ACC112 (cell line): Measurements from ENCODE around the gene ATG7.

Experiments
- H2AFZ ChIP-seq: fragments of 200-600 bp; sonication (generic); one replicate; pipeline ENCODE4 v1.6.0; 2017; ENCODE audit warnings: antibody characterized with exemption, low read length; ENCODE audit not compliant: unreplicated experiment
- H3K27ac ChIP-seq: fragments of 200-600 bp; sonication (generic); 2 replicates; pipeline ENCODE4 v1.5.1; 2014; ENCODE audit warnings: low read depth, mild to moderate bottlenecking, antibody characterized with exemption, low read length, moderate library complexity
- H3K27me3 ChIP-seq: fragments of 200-600 bp; sonication (generic); 2 replicates; pipeline ENCODE4 v1.6.1; 2014; ENCODE audit warnings: mild to moderate bottlenecking, antibody characterized with exemption, low read length, moderate library complexity, mixed read lengths; ENCODE audit not compliant: insufficient read depth
- H3K36me3 ChIP-seq: fragments of 200-600 bp; sonication (generic); 2 replicates; pipeline ENCODE4 v1.6.1; 2016; ENCODE audit warnings: mild to moderate bottlenecking, antibody characterized with exemption, low read length, moderate library complexity, mixed read lengths; ENCODE audit not compliant: insufficient read depth
- H3K4me1 ChIP-seq: fragments of 200-600 bp; sonication (generic); one replicate; pipeline ENCODE4 v1.6.1; 2016; ENCODE audit warnings: low read length, mixed read lengths; ENCODE audit not compliant: insufficient read depth, unreplicated experiment, control insufficient read depth
- H3K4me3 ChIP-seq: fragments of 200-600 bp; sonication (generic); 2 replicates; pipeline ENCODE4 v1.5.1; 2014; ENCODE audit warnings: mild to moderate bottlenecking, low read depth, low read length
- H3K79me2 ChIP-seq: fragments of 200-600 bp; sonication (generic); one replicate; pipeline ENCODE4 v1.6.0; 2016; ENCODE audit warnings: low read length; ENCODE audit not compliant: control insufficient read depth, unreplicated experiment, insufficient read depth

ATG7 gene

GRCh38 chr3:11238060-11238459 lies 34.1 kb upstream of the ATG7 start:
- H3K27ac ChIP-seq: peak overlapping the region; percentile 98
- H3K79me2 ChIP-seq: peaks cover 35% of the 10 kb centered on the region
- H3K4me1 ChIP-seq: peaks cover 33% of the 10 kb centered on the region
- no peak overlapping the region for H2AFZ ChIP-seq
- H3K36me3 ChIP-seq: peaks cover 14% of the 10 kb centered on the region
- peak overlapping the region; percentile 65 for H3K4me3 ChIP-seq
- no peaks in the 10 kb centered on the region for H3K27me3 ChIP-seq

- no peak overlapping the region for H2AFZ ChIP-seq
- no peaks in the 10 kb centered on the region for H3K27me3 ChIP-seq
- H3K36me3 ChIP-seq: peaks cover 19% of the 10 kb centered on the region
- peaks cover 35% of the 10 kb centered on the region for H3K79me2 ChIP-seq
- peaks cover 38% of the 10 kb centered on the region for H3K4me1 ChIP-seq
- peak overlapping the region; percentile 65 for H3K4me3 ChIP-seq
- peak overlapping the region; percentile 98 for H3K27ac ChIP-seq
Observed at GRCh38 chr3:11238880-11239279, 33.3 kb upstream of the ATG7 start.

- H3K27me3 ChIP-seq: no peaks in the 10 kb centered on the region
- H2AFZ ChIP-seq: no peak overlapping the region
- H3K4me3 ChIP-seq: no peak overlapping the region
- H3K4me1 ChIP-seq: peaks cover 40% of the 10 kb centered on the region
- H3K27ac ChIP-seq: peak overlapping the region; percentile 98
- H3K79me2 ChIP-seq: peaks cover 34% of the 10 kb centered on the region
- peaks cover 20% of the 10 kb centered on the region for H3K36me3 ChIP-seq
Observed at GRCh38 chr3:11239796-11240195, 32.4 kb upstream of the ATG7 start.

- H3K36me3 ChIP-seq: peaks cover 20% of the 10 kb centered on the region
Observed at GRCh38 chr3:11240496-11240895, 31.7 kb upstream of the ATG7 start.

GRCh38 chr3:11244121-11244677 lies 28.0 kb upstream of the ATG7 start:
- Histone ChIP-seq H3K27ac (no peak overlapping the region), H2AFZ (no peak overlapping the region), H3K4me3 (no peak overlapping the region), H3K4me1 (peaks cover 38% of the 10 kb centered on the region), H3K79me2 (peaks cover 36% of the 10 kb centered on the region), H3K27me3 (no peaks in the 10 kb centered on the region), H3K36me3 (peaks cover 22% of the 10 kb centered on the region)

More at GRCh38 chr3:11240496-11240895, 31.7 kb upstream of the ATG7 start:
- Histone ChIP-seq H3K27me3 (no peaks in the 10 kb centered on the region), H3K27ac (no peak overlapping the region), H3K4me1 (peaks cover 40% of the 10 kb centered on the region), H3K79me2 (peaks cover 35% of the 10 kb centered on the region), H3K4me3 (no peak overlapping the region), H2AFZ (no peak overlapping the region)

- Histone ChIP-seq H3K27ac (no peak overlapping the region), H3K4me3 (no peak overlapping the region), H3K79me2 (peaks cover 29% of the 10 kb centered on the region)
Observed at GRCh38 chr3:11245276-11245675, 26.9 kb upstream of the ATG7 start.

GRCh38 chr3:11245827-11246662 lies 26.2 kb upstream of the ATG7 start:
- Histone ChIP-seq H2AFZ (no peak overlapping the region), H3K27me3 (no peaks in the 10 kb centered on the region), H3K27ac (peak overlapping the region; percentile 29; the same call in 1 of the 2 replicates), H3K36me3 (peaks cover 13% of the 10 kb centered on the region; the same call in 1 of the 2 replicates), H3K79me2 (peaks cover 29% of the 10 kb centered on the region), H3K4me1 (peaks cover 29% of the 10 kb centered on the region), H3K4me3 (no peak overlapping the region; the same call in 1 of the 2 replicates)

More at GRCh38 chr3:11245276-11245675, 26.9 kb upstream of the ATG7 start:
- Histone ChIP-seq H2AFZ (no peak overlapping the region), H3K4me1 (peaks cover 29% of the 10 kb centered on the region), H3K27me3 (no peaks in the 10 kb centered on the region), H3K36me3 (peaks cover 14% of the 10 kb centered on the region; the same call in 1 of the 2 replicates)

GRCh38 chr3:11246663-11246970 lies 25.6 kb upstream of the ATG7 start:
- Histone ChIP-seq H3K4me3 (no peak overlapping the region; the same call in 1 of the 2 replicates), H3K27ac (0 out of 2 replicates have a peak overlapping the region, but pooled peaks have one; percentile 29), H3K79me2 (peaks cover 32% of the 10 kb centered on the region)

GRCh38 chr3:11247362-11247761 lies 24.8 kb upstream of the ATG7 start:
- H2AFZ ChIP-seq: no peak overlapping the region
- H3K36me3 ChIP-seq: peaks cover 10% of the 10 kb centered on the region; the same call in 1 of the 2 replicates
- H3K79me2 ChIP-seq: peaks cover 33% of the 10 kb centered on the region
- H3K4me3 ChIP-seq: no peak overlapping the region
- no peak overlapping the region for H3K27ac ChIP-seq
- H3K4me1 ChIP-seq: peaks cover 29% of the 10 kb centered on the region
- no peaks in the 10 kb centered on the region for H3K27me3 ChIP-seq

More at GRCh38 chr3:11246663-11246970, 25.6 kb upstream of the ATG7 start:
- Histone ChIP-seq H3K4me1 (peaks cover 29% of the 10 kb centered on the region), H2AFZ (no peak overlapping the region), H3K36me3 (peaks cover 10% of the 10 kb centered on the region; the same call in 1 of the 2 replicates), H3K27me3 (no peaks in the 10 kb centered on the region)

GRCh38 chr3:11248596-11248995 lies 23.6 kb upstream of the ATG7 start:
- Histone ChIP-seq H3K27me3 (no peaks in the 10 kb centered on the region), H3K4me1 (peaks cover 27% of the 10 kb centered on the region), H3K36me3 (peaks cover 8% of the 10 kb centered on the region; the same call in 1 of the 2 replicates), H2AFZ (no peak overlapping the region), H3K27ac (no peak overlapping the region), H3K4me3 (no peak overlapping the region), H3K79me2 (peaks cover 34% of the 10 kb centered on the region)
